ENCODE measurements around the gene SERINC5. TPM values are rescaled to one million over a fixed set of nuclear protein-coding genes. Genes with fewer than 3 reads are reported as not detected.
"Not testable (repeated sequence)": the region's sequence is repeated elsewhere in the genome, so short reads cannot be mapped to it uniquely, and the experiment has no call there.

SERINC5 gene
- total RNA-seq, 1 experiment from 2014 or later, result 3.0 TPM

DNA sequence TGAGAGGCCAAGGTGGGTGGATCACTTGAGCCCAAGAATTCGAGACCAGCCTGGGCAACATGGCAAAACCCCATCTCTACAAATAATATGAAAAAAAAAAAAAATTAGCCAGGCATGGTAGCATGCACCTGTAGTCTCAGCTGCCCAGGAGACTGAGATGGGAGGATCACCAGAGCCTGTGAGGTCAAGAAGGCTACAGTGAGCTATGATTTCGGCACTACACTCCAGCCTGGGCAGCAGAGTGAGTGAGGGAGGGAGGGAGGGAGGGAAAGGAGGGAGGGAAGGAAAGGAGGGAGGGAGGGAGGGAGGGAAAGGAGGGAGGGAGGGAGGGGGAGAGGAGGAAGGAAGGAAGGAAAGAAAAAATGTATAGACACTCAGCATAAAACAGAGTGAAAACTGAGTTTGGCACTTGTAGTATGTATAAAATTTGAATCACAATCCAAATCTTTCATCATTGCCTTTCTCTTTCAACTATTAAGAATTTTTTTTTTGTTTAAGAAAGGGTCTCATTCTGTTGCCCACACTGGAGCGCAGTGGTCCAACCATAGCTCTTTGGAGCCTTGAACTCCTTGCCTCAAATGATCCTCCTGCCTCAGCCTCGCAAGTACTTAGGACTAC is 27.8 kb downstream of the SERINC5 start:
- DNase-seq (ENCODE audit: low read depth), result no peak

- no peak for DNase-seq (ENCODE audit: low read depth)
Observed at GRCh38 chr5:80225934-80226326, 29.9 kb downstream of the SERINC5 start.

DNA sequence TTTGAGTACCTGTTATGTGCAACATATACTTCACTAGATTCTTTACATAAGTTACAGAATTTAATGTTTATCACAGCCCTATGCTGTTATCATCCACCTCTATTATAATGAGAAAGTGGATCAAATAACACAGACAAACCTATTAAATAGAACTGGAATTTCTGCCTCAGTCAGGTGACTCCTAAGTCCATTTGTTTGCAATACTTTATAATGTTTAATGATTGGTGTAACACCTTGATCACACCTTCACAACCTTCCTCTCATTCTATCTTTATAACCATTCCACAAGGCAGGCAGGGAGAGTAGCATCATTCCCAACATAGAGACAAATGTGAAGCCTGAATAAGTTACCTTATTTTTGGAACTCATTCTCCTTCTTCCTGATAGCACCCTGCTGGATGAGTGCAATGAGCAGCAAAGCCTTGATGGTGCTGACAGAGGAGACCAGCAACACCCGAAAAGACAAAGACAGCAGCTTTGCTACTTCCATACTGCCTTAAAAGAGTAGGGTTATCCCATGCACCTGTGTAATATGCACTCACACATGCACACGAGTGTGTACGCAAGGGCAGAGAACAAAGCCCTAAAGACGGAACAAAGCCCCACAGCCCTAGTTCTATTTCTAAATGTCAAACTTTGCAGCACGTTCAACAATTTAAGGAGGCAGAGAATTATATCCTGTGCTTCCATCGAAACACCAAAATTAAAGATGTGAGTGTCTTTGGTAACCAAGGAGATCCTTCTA is 30.5 kb downstream of the SERINC5 start:
- no peak for DNase-seq (ENCODE audit: low read depth)

- DNase-seq (ENCODE audit: low read depth), result no peak
Observed at GRCh38 chr5:80223561-80223960, 32.3 kb downstream of the SERINC5 start.

- no peak for DNase-seq (ENCODE audit: low read depth)
Observed at GRCh38 chr5:80220245-80220897, 35.5 kb downstream of the SERINC5 start.

GRCh38 chr5:80219391-80219790 is 36.5 kb downstream of the SERINC5 start:
- no peak for DNase-seq (ENCODE audit: low read depth)

- DNase-seq (ENCODE audit: low read depth), result no peak
Observed at GRCh38 chr5:80217667-80218066, 38.2 kb downstream of the SERINC5 start.

GRCh38 chr5:80216753-80217596 is 38.9 kb downstream of the SERINC5 start:
- no peak for DNase-seq (ENCODE audit: low read depth)

GRCh38 chr5:80216096-80216495 is 39.8 kb downstream of the SERINC5 start:
- DNase-seq (ENCODE audit: low read depth), result no peak

DNA sequence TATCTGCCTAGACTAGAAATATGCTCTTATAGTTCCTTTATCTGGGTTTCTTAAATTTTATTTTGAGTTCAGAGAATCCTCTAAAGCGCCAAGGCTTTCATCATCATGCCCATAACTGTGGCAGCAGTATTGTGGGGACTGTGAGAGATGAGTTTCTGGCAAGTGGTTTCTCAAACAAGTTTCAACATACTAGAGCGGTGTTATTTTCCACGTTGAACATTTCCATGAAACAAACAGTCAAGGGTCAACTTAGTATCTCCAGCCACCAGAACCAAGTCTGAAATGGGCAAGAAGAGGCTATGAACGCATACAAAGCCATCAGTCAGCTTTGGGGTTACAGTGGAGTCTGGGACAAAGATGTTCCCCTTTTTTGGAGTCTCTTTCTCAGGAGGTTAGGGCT is 40.3 kb downstream of the SERINC5 start:
- no peak for DNase-seq (ENCODE audit: low read depth)

DNA sequence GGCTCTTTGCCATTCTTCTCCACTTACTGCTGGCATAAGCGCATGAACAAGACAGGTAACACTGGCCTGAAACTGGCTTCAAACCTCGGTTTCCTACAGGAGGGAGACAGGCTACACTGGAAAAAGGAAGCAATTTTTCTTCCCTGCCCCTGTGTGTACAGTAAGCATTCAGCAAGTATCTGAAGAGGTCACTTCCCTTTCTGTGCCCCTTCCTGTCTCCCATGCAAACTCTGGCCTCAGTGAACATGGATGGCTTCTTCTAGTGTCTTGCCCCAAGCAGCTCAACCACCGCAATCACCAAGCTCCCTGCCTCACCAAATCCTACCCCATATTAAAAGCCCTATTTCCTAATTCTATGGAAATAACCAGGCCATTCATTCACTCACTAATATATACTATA is 42.4 kb downstream of the SERINC5 start:
- no peak for DNase-seq (ENCODE audit: low read depth)

DNA sequence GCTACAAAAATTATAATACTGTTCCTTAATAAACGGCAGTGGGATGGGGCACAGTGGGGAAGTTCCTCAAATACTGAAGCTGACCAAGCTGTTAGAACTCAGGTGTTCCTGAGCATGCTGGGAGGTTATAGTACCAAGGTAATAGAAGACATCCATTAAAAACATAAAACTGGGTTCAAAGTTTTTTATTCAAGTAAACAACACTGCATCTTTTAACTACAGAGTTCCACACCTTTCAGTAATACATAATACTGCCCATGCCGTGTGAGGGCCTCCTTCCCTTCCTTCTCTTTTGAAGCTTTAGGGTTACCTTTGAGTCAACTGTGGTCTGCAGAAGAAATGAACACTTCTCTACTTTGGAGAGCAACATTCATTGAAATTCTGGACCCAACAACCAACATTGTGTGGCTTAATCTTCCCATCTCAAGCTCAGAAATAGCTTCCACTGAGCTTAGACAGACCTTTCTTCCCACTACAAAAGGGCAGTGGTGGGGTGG is 43.6 kb downstream of the SERINC5 start:
- no peak for DNase-seq (ENCODE audit: low read depth)

DNA sequence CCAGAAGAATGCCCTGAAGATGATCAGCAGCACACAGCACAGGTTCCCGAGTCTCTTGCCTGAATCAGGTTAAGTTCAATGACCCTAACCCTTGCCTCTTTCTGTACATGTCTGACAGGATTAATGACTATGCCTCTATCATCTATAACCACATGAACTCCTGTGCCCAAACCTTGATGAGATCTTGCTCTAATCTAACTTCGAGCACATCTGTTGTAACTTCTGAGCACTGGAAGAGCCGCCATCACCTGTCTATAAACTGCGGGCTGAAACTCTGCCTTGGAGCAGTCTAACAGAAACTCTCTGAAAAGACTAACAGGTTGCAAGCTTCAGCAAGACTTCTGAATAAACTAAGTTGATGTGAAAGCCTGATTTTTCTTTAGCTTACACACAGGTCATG is 44.5 kb downstream of the SERINC5 start:
- DNase-seq (ENCODE audit: low read depth), result no peak

DNA sequence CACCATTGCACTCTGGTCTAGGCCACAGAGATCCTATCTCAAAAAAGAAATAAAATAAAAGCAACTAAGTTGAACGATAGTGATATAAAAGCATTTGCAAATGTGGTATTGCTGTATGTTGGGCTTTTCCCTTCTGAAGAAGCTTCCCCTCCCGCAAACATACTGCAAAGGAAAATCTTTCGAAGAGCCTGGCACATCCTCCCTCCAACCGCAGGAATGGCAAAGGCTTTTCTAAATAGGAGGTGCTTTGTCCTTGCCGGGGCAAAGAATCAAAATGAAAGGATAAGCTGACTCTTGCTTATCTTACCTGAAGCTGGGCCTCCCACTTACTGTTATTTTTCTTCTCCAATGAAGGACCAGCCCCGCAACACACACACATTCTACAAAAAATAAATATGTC is 45.8 kb downstream of the SERINC5 start:
- DNase-seq (ENCODE audit: low read depth), result no peak

- no peak for DNase-seq (ENCODE audit: low read depth)
Observed at GRCh38 chr5:80208381-80208780, 47.5 kb downstream of the SERINC5 start.

- no peak for DNase-seq (ENCODE audit: low read depth)
Observed at GRCh38 chr5:80207832-80208231, 48.0 kb downstream of the SERINC5 start.

DNA sequence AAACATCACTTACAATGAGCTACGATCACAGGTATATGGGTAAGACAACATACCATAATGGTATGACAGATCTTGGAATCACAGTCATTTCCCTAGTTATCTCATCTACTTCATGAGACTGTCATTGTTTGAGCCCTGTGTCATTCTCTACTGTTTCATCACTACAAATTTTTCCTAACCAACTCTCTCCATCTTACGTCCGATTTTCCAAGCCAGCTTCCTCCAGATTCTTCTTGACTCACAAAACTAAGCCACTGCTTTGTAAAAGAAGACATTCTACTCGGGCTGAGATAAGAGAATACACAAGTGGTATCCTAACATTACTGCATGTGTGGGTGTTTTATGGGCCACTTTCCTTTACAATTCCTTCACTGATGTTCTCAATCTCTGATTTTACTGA is 49.6 kb downstream of the SERINC5 start:
- peak; percentile 37 for DNase-seq (ENCODE audit: low read depth)

DNA sequence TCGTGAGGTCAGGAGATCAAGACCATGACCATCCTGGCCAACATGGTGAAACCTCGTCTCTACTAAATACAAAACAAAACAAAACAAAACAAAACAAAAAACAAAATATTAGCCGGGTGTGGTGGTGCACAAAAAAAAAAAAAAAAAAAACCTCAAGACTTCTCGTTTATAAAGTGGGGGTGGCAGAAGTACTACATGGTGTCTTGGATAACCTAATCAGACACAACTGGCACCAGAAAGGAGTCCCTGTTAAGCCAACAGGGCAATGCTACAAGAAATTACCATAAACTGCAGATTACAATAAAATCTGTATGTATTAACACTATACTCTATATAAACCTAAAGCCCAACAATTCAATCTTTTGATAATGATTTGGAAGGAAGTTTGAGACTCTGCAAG is 50.0 kb downstream of the SERINC5 start:
- no peak for DNase-seq (ENCODE audit: low read depth)

DNA sequence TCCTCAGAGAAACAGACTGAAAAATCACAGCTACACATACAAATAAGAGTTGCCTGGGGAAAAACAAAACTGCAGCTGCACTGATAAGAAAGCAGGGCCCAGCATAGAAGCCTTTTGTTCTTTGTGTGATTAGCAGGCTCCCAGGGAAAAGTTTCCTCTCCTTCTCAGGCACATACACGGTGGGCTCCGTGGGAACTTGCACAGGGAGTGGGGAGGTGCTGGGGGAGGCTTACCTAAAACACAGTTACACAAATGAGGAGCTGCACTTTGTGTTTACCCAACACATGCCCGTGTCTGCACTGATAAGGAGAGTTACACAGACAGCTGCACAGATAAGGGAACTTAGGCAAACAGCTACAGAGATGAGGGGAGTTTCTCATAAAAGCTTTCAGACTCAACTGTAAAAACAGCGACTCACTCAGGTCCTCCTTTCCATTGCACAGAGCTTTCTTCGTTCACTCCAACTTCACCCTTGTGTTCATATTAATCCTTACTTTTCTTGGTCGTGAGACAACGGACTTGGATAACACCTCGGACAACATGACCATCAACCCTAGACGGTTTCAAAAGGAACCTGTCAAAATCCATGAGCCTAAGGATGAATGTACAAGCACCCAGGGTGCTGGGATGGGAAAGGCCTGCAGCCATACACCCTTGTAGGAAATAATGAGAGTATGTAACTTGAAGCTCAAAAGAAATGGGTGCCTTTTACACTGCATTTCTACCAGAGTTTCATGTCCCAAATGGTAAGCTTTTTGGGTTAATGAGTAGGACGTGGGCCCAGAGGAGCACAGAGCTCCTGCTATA is 50.8 kb downstream of the SERINC5 start:
- peak; percentile 26 for DNase-seq (ENCODE audit: low read depth)

GRCh38 chr5:80201763-80202162 is 54.1 kb downstream of the SERINC5 start:
- not testable (repeated sequence) for DNase-seq (ENCODE audit: low read depth)

- DNase-seq (ENCODE audit: low read depth), result no peak
Observed at GRCh38 chr5:80198920-80199319, 56.9 kb downstream of the SERINC5 start.

All from RPMI7951 (cell line).